Cardiac fibroblast (primary cell): ENCODE results near the gene SPIRE1.

Source experiments
- DNase-seq, 2 donors: peaks; one replicate each; pipeline versions ENCODE4 v3.0.0 to v3.0.0-alpha.2; 2010; ENCODE audit warnings: low read depth in 2 of 2
- H3K4me3 ChIP-seq, 2 donors: replicated peaks in 1 of 2; 1 replicate in 1 of 2; 2 replicates in 1 of 2; pipeline ENCODE4 v1.5.1; 2011; ENCODE audit warnings: low read depth in 2 of 2, low read length in 2 of 2, mild to moderate bottlenecking in 2 of 2, moderate library complexity in 1 of 2
- CTCF ChIP-seq: IDR thresholded peaks from one replicate; pipeline ENCODE4 v1.5.1; 2011; ENCODE audit warnings: low read depth, mild to moderate bottlenecking, low read length, inconsistent platforms

SPIRE1 gene

GRCh38 chr18:12478269-12479047, 179.4 kb downstream of the SPIRE1 start:
- no peak overlapping the region for H3K4me3 ChIP-seq
- TF ChIP-seq CTCF: no peak
- DNase-seq: no peak

GRCh38 chr18:12477606-12478005, 180.3 kb downstream of the SPIRE1 start:
- no peak for TF ChIP-seq CTCF
- no peak for DNase-seq
- H3K4me3 ChIP-seq: no peak overlapping the region

- H3K4me3 ChIP-seq: no peak overlapping the region
- DNase-seq: no peak
- no peak for TF ChIP-seq CTCF
These were observed 181.0 kb downstream of the SPIRE1 start for GRCh38 chr18:12476955-12477354.

- peak in 1 of 2 donors; percentile 19 for DNase-seq
- no peak overlapping the region for H3K4me3 ChIP-seq
- TF ChIP-seq CTCF: no peak
These were observed 183.0 kb downstream of the SPIRE1 start for GRCh38 chr18:12474876-12475275.

GRCh38 chr18:12474146-12474545, 183.8 kb downstream of the SPIRE1 start:
- TF ChIP-seq CTCF: no peak
- peak in 1 of 2 donors; percentile 9 for DNase-seq
- no peak overlapping the region for H3K4me3 ChIP-seq

GRCh38 chr18:12470382-12471075, 187.4 kb downstream of the SPIRE1 start:
- no peak overlapping the region for H3K4me3 ChIP-seq
- no peak for TF ChIP-seq CTCF
- DNase-seq: peak in 1 of 2 donors; percentile 25
